Right atrium auricular region (tissue), 2 donors: ENCODE results near the gene TIMM10. TPM values are rescaled to one million over a fixed set of nuclear protein-coding genes. Genes with fewer than 3 reads are reported as not detected.
A peak's percentile ranks its signal among the peaks of the same experiment; 100 is the strongest.

Source experiments
- DNase-seq: peaks from one replicate; pipeline ENCODE4 v3.0.0-alpha.2; 2019; ENCODE audit warnings: low spot score
- H3K27ac ChIP-seq, 2 donors: fragments of 200-600 bp; sonication (generic); 1 replicate in 1 of 2; 2 replicates in 1 of 2; pipeline ENCODE4 v1.5.1; 2016 to 2019
- H3K27me3 ChIP-seq, 2 donors: fragments of 200-600 bp; sonication (generic); one replicate each; pipeline versions ENCODE4 v1.5.1 to v1.6.0; 2017 to 2019
- H3K36me3 ChIP-seq: fragments of 200-600 bp; sonication (generic); one replicate; pipeline ENCODE4 v1.5.1; 2016
- H3K4me1 ChIP-seq, 2 donors: fragments of 200-600 bp; sonication (generic); one replicate each; pipeline versions ENCODE4 v1.5.1 to v1.6.0; 2017 to 2019
- H3K4me3 ChIP-seq, 2 donors: fragments of 200-600 bp; sonication (generic); 1 replicate in 1 of 2; 2 replicates in 1 of 2; pipeline ENCODE4 v1.5.1; 2017 to 2019; ENCODE audit warnings: mild to moderate bottlenecking in 1 of 2, moderate library complexity in 1 of 2
- H3K9me3 ChIP-seq, 2 donors: fragments of 200-600 bp; sonication (generic); one replicate each; pipeline ENCODE4 v1.5.1; 2019
- CTCF ChIP-seq, 2 donors: fragments of 200-600 bp; sonication (generic); IDR thresholded peaks; one replicate each; pipeline ENCODE4 v1.5.1; 2019; ENCODE audit warnings: antibody characterized with exemption in 2 of 2
- total RNA-seq, 2 donors: library from RNA; depleted of rRNA; stranded (reverse); fragments of >200 nt; gene quantifications; one replicate each; pipeline ENCODE4 v1.1.0, GENCODE V29; 2016

Gene TIMM10
- 10 to 100 TPM; 27.3 to 63.4 TPM for total RNA-seq

GRCh38 chr11:57530596-57531507 is at the start of gene TIMM10:
Gene TIMM10 (minus strand): TSS chr11:57530754. CDS start chr11:57530189, 565 bp downstream.
- Histone ChIP-seq H3K27ac (peak within 1 kb of the TSS; percentile 55 to 73), H3K36me3 (peaks cover 11% of the 10 kb centered on the region), H3K4me1 (peaks cover 0 to 13% of the 10 kb centered on the region in 2 donors), H3K9me3 (no peaks in the 10 kb centered on the region), H3K27me3 (no peaks in the 10 kb centered on the region), H3K4me3 (peak within 1 kb of the TSS; percentile 74 to 75)
- peak; percentile 98 for DNase-seq
- TF ChIP-seq CTCF (IDR thresholded peaks at IDR 0.05) = peak in 1 of 2 donors; percentile 21

- H3K9me3 ChIP-seq = no peaks in the 10 kb centered on the region
Measured at GRCh38 chr11:57574061-57574460, 43.5 kb upstream of the TIMM10 start.

GRCh38 chr11:57571606-57572005 is 41.1 kb upstream of the TIMM10 start:
- Histone ChIP-seq H3K27me3 (no peaks in the 10 kb centered on the region), H3K27ac (no peak overlapping the region), H3K4me3 (no peak overlapping the region), H3K9me3 (no peaks in the 10 kb centered on the region), H3K4me1 (peaks cover 0 to 11% of the 10 kb centered on the region in 2 donors), H3K36me3 (no peaks in the 10 kb centered on the region)
- no peak for DNase-seq
- TF ChIP-seq CTCF (IDR thresholded peaks at IDR 0.05) = no peak

More at GRCh38 chr11:57574061-57574460, 43.5 kb upstream of the TIMM10 start:
- no peak for DNase-seq
- Histone ChIP-seq H3K27ac (no peak overlapping the region), H3K27me3 (no peaks in the 10 kb centered on the region), H3K4me3 (no peak overlapping the region), H3K36me3 (no peaks in the 10 kb centered on the region), H3K4me1 (no peaks in the 10 kb centered on the region)
- TF ChIP-seq CTCF (IDR thresholded peaks at IDR 0.05) = no peak

GRCh38 chr11:57568330-57568766 is 37.8 kb upstream of the TIMM10 start:
- H3K9me3 ChIP-seq = no peaks in the 10 kb centered on the region
- peak overlapping the region; percentile 80 to 83 for H3K27ac ChIP-seq
- peaks cover 0 to 26% of the 10 kb centered on the region in 2 donors for H3K4me1 ChIP-seq
- no peaks in the 10 kb centered on the region for H3K36me3 ChIP-seq
- peak; percentile 82 for DNase-seq
- H3K27me3 ChIP-seq = no peaks in the 10 kb centered on the region
- peak; percentile 8 to 71 for TF ChIP-seq CTCF (IDR thresholded peaks at IDR 0.05)
- H3K4me3 ChIP-seq = peak overlapping the region; percentile 53 to 89

- Histone ChIP-seq H3K4me3 (peak within 1 kb of the TSS; percentile 53 to 89), H3K4me1 (peaks cover 0 to 26% of the 10 kb centered on the region in 2 donors), H3K36me3 (no peaks in the 10 kb centered on the region), H3K27me3 (no peaks in the 10 kb centered on the region), H3K27ac (peak within 1 kb of the TSS; percentile 80 to 83), H3K9me3 (no peaks in the 10 kb centered on the region)
- TF ChIP-seq CTCF (IDR thresholded peaks at IDR 0.05) = peak in 1 of 2 donors; percentile 90
- no peak for DNase-seq
Measured at GRCh38 chr11:57567515-57568329, 37.2 kb upstream of the TIMM10 start, which contains the start of gene UBE2L6. Gene UBE2L6 (minus strand): TSS chr11:57567672. CDS start chr11:57567611, 61 bp downstream.
